Activated CD4-positive, CD25-positive, alpha-beta regulatory T cell (primary cell): Measurements from ENCODE around the gene LCORL.
A peak's percentile ranks its signal among the peaks of the same experiment; 100 is the strongest.
"Not testable (repeated sequence)": the region's sequence is repeated elsewhere in the genome, so short reads cannot be mapped to it uniquely, and the experiment has no call there.

Source experiments
- DNase-seq, 4 experiments: peaks; one replicate each; lab custom pipeline; 2025; lab: John Stamatoyannopoulos, UW

Gene LCORL

GRCh38 chr4:18020145-18020670 lies 1.3 kb downstream of the LCORL start:
- DNase-seq: peak in 1 of 4 experiments; percentile 1

GRCh38 chr4:18014269-18014668 lies 7.3 kb downstream of the LCORL start:
- no peak for DNase-seq

- no peak for DNase-seq
Observed at GRCh38 chr4:18012807-18013462, 8.6 kb downstream of the LCORL start.

- DNase-seq: no peak
Observed at GRCh38 chr4:18012134-18012806, 9.3 kb downstream of the LCORL start.

GRCh38 chr4:18007625-18008024 lies 13.9 kb downstream of the LCORL start:
- DNase-seq: no peak

GRCh38 chr4:18006432-18006831 lies 15.1 kb downstream of the LCORL start:
- not testable (repeated sequence) for DNase-seq

- DNase-seq: no peak
Observed at GRCh38 chr4:17997129-17997528, 24.4 kb downstream of the LCORL start.

DNA sequence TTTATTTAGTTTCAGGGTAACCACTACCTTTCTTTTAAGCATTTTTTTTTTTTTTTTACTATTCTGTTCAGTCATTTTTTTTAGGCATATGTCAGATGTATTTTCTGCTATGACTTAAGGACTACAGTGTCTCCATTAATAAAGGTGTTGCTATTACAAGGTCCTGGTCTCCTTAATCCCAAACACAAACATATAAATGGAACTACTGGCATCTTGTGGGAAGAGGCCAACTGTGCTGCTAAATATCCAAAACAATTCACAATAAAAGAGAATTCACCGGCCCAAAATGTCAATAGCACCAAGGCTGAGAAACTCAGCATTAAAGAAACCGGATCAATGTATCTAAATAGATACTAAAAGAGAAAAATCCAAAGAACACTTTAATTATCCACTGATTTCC lies 26.4 kb downstream of the LCORL start:
- DNase-seq: no peak

DNA sequence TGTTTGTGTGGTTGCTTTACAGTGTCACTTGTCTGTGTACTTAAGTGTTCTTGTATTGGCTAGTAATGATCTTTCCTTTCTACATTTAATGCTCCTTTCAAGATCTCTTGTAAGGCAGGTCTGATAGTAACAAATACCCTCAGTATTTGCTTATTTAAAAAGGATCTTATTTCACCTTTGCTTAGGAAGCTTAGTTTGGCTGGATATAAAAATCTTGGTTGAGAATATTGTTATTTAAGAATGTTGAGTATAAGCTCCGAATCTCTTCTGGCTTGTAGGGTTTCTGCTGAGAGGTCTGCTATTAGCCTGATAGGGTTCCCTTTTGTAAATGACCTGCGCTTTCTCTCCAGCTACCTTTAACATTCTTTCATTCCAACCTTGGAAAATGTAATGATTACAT lies 35.7 kb downstream of the LCORL start:
- no peak for DNase-seq

GRCh38 chr4:17981063-17981462 lies 40.5 kb downstream of the LCORL start:
- no peak for DNase-seq

- DNase-seq: no peak
Observed at GRCh38 chr4:17968721-17969120, 52.8 kb downstream of the LCORL start.

- no peak for DNase-seq
Observed at GRCh38 chr4:17967078-17967477, 54.5 kb downstream of the LCORL start.

GRCh38 chr4:17966312-17966711 lies 55.2 kb downstream of the LCORL start:
- DNase-seq: no peak

DNA sequence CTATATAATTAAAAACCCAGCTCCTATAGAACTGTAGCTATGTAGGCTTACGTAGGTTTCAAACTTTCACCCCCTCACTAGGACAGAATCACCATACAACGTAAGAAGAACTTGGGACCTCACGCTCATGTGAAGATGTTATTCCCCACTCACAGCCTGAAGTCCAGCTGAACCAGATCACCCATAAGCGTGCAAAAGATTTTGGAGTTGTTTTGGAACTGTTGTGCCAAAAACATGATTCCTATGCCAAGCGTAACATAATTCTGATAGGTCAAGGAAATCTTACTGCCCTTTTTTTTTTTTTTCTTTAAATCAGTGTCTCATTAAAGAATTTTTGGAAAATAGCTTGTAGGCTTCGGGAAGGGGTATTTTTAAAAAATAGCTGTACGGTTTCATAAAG lies 57.0 kb downstream of the LCORL start:
- DNase-seq: no peak

DNA sequence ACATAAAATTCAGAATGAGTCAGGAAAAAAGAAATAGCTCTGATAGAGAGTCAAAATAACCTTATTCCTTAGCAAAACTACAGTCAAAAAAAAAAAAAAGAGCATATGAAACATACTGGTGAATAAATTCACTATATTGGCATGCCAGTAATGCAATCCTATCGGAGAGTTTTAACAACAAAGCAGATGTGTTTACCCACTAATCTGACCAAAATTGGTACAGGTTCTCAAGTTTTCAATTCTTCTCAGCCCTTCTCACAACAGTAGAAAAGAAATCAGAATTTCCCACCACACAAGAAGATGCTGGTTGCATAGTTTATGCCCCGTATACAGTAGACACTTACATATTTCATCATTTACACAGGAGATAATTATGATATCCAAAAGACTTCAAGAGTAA lies 59.4 kb downstream of the LCORL start:
- DNase-seq: no peak

DNA sequence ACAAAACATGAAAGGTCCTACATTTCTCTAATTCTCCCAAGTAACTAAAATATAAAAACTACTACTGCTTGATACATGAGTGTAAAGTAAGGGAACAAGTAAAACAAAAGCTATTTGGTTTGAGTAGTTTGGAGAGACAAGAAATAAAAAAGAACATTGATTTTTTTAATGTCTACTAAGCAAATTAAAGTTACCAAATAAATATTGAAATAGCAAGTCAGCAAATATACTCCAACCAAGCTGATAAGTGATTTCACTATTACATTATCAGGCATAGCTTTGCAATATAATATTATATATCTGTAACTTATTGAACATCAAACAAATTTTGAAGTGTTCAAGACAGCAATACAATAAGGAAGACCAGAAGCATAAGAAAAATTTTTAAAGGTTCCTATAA lies 60.3 kb downstream of the LCORL start:
- DNase-seq: no peak

DNA sequence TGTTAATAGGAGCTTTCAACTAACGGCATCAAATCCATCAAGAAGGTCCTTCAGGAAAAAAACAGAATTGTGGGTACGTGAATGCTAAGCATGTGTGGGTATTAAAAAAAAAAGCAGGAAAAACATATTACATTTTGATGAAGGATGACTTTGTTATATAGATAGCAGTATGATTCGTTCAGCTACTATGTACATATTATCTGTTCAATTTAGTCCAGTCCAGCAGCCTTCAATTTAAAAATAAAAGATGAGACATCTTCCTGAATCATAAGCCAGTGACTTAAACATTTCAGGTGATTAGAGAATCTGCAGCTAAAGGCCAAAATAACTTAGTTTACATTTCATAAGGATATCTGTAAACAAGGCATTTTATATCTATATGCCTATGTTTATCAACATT lies 63.4 kb downstream of the LCORL start:
- DNase-seq: no peak

- no peak for DNase-seq
Observed at GRCh38 chr4:17957688-17958087, 63.9 kb downstream of the LCORL start.

DNA sequence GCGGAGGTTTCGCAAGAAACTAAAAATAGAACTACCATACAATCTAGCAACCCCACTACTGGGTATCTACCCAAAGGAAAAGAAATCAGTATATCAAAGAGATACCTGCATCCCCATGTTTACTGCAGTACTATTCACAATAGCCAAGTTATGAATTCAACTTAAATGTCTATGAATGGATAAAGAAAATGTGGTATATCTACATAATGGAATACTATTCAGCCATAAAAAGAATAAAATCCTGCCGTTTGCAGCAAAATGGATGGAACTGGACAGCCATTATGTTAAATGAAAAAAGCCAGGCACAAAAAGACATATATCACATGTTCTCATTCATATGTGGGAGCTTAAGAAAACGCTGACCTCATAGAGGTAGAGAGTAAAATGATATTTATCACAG lies 65.3 kb downstream of the LCORL start:
- no peak for DNase-seq

GRCh38 chr4:17945303-17945702 lies 76.3 kb downstream of the LCORL start:
- no peak for DNase-seq

DNA sequence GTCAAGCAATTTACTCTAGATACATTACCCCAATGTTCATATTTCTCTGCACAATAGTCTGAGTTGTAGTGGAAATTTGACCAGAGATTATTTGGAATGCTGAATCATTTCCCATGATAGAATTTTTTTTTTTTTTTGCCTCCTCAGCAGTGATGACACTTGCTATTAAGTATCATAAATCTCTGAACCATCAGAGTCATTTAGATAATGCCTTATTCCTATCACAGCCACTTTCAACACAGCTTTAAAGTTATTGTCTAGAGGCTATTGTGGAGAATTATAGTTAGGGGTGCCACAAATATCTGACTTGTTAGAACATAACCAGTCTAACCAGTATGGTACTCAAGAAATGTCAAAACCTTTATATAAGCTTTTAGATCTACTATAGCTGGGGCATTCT lies 79.8 kb downstream of the LCORL start:
- DNase-seq: no peak

DNA sequence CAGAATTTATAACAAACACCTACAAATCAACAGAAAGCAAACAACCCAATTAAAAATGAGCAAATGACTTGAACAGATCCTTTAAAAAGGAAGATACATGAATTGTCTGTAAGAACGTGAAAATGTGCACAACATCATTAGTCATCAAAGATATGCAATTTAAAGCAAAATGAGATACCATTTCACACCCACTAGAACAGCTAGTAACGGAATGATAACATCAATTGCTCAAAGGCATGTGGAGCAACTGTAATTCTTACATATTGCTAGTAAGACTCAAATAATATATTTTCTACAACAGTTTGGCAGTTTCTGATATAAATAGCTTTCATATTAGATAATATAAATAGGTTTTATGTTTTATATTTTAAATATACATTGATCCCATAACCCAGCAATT lies 82.5 kb downstream of the LCORL start:
- DNase-seq: no peak

- no peak for DNase-seq
Observed at GRCh38 chr4:17934286-17934685, 87.3 kb downstream of the LCORL start.

GRCh38 chr4:17933126-17933525 lies 88.4 kb downstream of the LCORL start:
- DNase-seq: no peak
